Small intestine (tissue), 7 donors: Measurements from ENCODE around the gene AMIGO1. TPM values are rescaled to one million over a fixed set of nuclear protein-coding genes. Genes with fewer than 3 reads are reported as not detected.
A peak's percentile ranks its signal among the peaks of the same experiment; 100 is the strongest.
"Not testable (repeated sequence)": the region's sequence is repeated elsewhere in the genome, so short reads cannot be mapped to it uniquely, and the experiment has no call there.

Experiments
- DNase-seq, 2 donors: peaks; one replicate each; pipeline versions ENCODE4 v3.0.0 to v3.0.0-alpha.2; 2013
- FAIRE-seq: peaks from 2 replicates; lab custom pipeline; 2012; peaks lifted over from hg19 to GRCh38; lab: Jason Lieb, UNC
- H3K27ac ChIP-seq, 3 donors: one replicate each; pipeline ENCODE4 v1.5.1; 2013; ENCODE audit warnings: low read length in 2 of 3, mild to moderate bottlenecking in 2 of 3, control low read depth in 1 of 3, inconsistent platforms in 1 of 3, low read depth in 1 of 3, moderate library complexity in 1 of 3
- H3K27me3 ChIP-seq, 3 donors: one replicate each; pipeline ENCODE4 v1.6.1; 2013; ENCODE audit warnings: low read length in 3 of 3, inconsistent platforms in 1 of 3; ENCODE audit not compliant: control insufficient read depth in 3 of 3, insufficient read depth in 3 of 3
- H3K36me3 ChIP-seq, 3 donors: one replicate each; pipeline ENCODE4 v1.6.1; 2013; ENCODE audit warnings: low read length in 3 of 3, inconsistent platforms in 1 of 3, low read depth in 1 of 3, mild to moderate bottlenecking in 1 of 3, moderate library complexity in 1 of 3; ENCODE audit not compliant: control insufficient read depth in 3 of 3, insufficient read depth in 2 of 3
- H3K4me1 ChIP-seq, 3 donors: one replicate each; pipeline ENCODE4 v1.6.1; 2013; ENCODE audit warnings: low read length in 2 of 3, inconsistent platforms in 1 of 3, low read depth in 1 of 3, mild to moderate bottlenecking in 1 of 3, moderate library complexity in 1 of 3; ENCODE audit not compliant: control insufficient read depth in 3 of 3, insufficient read depth in 2 of 3
- H3K4me3 ChIP-seq, 3 donors: one replicate each; pipeline ENCODE4 v1.5.1; 2013; ENCODE audit warnings: low read length in 3 of 3, control low read depth in 1 of 3, inconsistent platforms in 1 of 3, low read depth in 1 of 3, mild to moderate bottlenecking in 1 of 3, moderate library complexity in 1 of 3
- H3K9me3 ChIP-seq, 2 donors: one replicate each; pipeline ENCODE4 v1.6.1; 2013; ENCODE audit warnings: low read depth in 1 of 2, low read length in 1 of 2; ENCODE audit not compliant: control insufficient read depth in 2 of 2, insufficient read depth in 1 of 2
- WGBS, 3 donors: extraction: QIAGEN DNeasy Blood & Tissue Kit; methylation state at CpG; one replicate each; pipeline ENCODE4 v1.1.7; 2013; 5-methylcytosine and 5-hydroxymethylcytosine counted together
- polyA plus RNA-seq, 4 donors: library from polyadenylated mRNA; stranded (reverse) in 3 of 4; unstranded in 1 of 4; fragments of 200-250 nt in 3 of 4; fragments of 120-200 nt in 1 of 4; gene quantifications; one replicate each; pipeline versions ENCODE4 v1.2.1 to v1.2.3, GENCODE V29; 2013
- donor health status: healthy with polysubstance abuse.
- donor health status: control.
- donor health status: control.
- donor health status: Bipolar disorder and iron deficiency.
- donor health status: healthy.

Gene AMIGO1
- polyA plus RNA-seq, 4 donors, result 1.3 to 2.9 (median 2.2) TPM

DNA sequence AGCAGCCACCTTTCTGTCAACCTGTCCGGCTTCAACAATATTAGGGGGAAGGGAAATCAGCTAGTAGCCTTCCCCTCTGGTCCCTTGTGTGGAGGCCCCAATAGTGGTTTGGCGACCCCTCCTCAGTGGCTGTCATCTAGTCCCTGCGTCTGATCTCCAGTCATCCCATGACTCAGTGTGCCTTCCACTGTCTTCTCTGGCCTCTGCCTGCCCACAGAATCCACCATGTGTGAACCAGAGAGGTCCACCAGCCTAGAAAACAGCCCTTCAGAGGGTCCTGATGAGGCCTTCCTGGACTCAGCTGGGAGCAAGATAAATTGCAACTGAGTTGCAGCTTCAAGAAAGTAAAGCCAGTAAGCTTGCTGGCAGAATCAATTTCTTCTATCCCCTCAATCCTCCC, 29.6 kb downstream of the AMIGO1 start:
- Histone ChIP-seq H3K4me1 (peaks cover 0 to 7% (median 5%) of the 10 kb centered on the region in 3 donors), H3K9me3 (no peaks in the 10 kb centered on the region), H3K27ac (no peak overlapping the region), H3K27me3 (peaks cover 0 to 62% (median 0%) of the 10 kb centered on the region in 3 donors), H3K36me3 (no peaks in the 10 kb centered on the region), H3K4me3 (no peak overlapping the region)
- FAIRE-seq, result no peak
- WGBS, 3 donors, result 81 to 86% (median 85%) methylated on average over 3 of the region's 3 CpGs
- DNase-seq, result no peak

DNA sequence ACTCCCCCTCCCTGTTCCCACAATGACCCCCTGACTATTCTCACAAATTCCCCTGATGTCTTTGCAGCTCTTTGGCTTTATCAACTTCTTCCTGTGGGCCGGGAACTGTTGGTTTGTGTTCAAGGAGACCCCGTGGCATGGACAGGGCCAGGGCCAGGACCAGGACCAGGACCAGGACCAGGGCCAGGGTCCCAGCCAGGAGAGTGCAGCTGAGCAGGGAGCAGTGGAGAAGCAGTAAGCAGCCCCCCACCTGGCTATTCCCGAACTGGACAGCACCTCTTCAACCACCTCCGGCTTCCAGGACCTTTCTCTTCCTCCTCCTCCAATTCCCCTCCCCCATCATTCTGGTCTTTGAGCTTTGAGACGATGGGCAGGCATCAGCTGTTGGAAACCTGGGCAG, 30.2 kb downstream of the AMIGO1 start:
- no peaks in the 10 kb centered on the region for H3K9me3 ChIP-seq
- no peak for DNase-seq
- no peak for FAIRE-seq
- H3K4me3 ChIP-seq, result no peak overlapping the region
- peaks cover 0 to 65% (median 0%) of the 10 kb centered on the region in 3 donors for H3K27me3 ChIP-seq
- peaks cover 0 to 7% (median 0%) of the 10 kb centered on the region in 3 donors for H3K4me1 ChIP-seq
- H3K27ac ChIP-seq, result no peak overlapping the region
- no peaks in the 10 kb centered on the region for H3K36me3 ChIP-seq
- WGBS, 3 donors, result 53 to 67% (median 62%) methylated on average over 5 of the region's 5 CpGs

DNA sequence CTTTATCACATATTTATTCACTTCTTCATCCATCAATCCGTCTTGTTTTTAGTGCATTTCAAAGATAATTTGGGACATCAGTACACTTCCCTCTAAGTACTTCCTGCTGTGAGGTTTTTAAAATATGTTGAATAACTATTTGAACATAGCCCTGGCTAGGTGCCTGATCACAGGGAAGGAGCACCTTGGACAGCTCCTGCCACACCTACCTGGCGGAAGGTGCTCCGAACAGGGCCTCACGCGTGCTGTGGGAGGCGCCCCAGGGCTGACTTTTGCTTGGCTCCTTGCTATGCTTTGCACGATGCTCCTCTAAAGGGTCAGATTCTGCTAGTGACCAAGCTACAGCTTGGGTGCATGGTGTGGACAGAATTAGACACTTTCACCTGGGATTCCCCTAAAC, 30.7 kb downstream of the AMIGO1 start:
- DNase-seq (peak; percentile 44 to 72), FAIRE-seq (no peak)
- WGBS, 3 donors, result 4 to 14% (median 5%) methylated on average over 7 of the region's 7 CpGs
- H3K4me1 ChIP-seq, result peaks cover 0 to 7% (median 0%) of the 10 kb centered on the region in 3 donors
- H3K27me3 ChIP-seq, result peaks cover 0 to 65% (median 0%) of the 10 kb centered on the region in 3 donors
- no peaks in the 10 kb centered on the region for H3K9me3 ChIP-seq
- no peaks in the 10 kb centered on the region for H3K36me3 ChIP-seq
- no peak overlapping the region for H3K4me3 ChIP-seq
- no peak overlapping the region for H3K27ac ChIP-seq

DNA sequence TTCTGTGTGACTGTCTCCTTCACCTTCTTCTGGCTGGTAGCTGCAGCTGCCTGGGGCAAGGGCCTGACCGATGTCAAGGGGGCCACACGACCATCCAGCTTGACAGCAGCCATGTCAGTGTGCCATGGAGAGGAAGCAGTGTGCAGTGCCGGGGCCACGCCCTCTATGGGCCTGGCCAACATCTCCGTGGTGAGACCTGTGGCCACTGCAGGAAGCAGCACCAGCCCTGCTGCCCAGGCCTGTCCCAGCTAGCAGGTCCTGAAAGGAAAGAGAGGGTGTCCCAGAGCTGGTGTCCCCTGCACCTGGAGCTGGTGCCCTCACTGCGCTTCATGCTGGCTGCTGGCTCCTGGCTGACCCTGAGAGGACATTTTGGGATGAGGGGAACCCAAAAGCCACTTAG, 31.7 kb downstream of the AMIGO1 start:
- Histone ChIP-seq H3K27ac (no peak overlapping the region), H3K36me3 (no peaks in the 10 kb centered on the region), H3K9me3 (no peaks in the 10 kb centered on the region), H3K4me1 (peaks cover 0 to under 1% (median 0%) of the 10 kb centered on the region in 3 donors), H3K27me3 (peaks cover 0 to 68% (median 2%) of the 10 kb centered on the region in 3 donors), H3K4me3 (no peak overlapping the region)
- FAIRE-seq, result no peak
- WGBS, 3 donors, result 64 to 65% (median 65%) methylated on average over 6 of the region's 6 CpGs
- no peak for DNase-seq

DNA sequence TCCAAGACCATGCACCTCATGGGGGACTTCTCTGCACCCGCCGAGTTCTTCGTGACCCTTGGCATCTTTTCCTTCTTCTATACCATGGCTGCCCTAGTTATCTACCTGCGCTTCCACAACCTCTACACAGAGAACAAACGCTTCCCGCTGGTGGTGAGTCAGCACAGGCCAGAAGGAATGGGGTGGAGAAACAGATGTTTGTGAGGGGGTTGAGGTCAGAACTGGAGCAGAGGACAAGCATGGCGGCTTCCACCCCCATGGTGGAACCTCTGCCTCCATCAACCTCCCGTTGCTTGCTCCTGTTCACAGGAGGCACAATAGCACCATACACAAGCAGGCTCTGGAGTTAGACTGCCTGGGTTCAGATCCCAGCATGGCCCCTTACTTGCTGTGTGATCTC, 32.7 kb downstream of the AMIGO1 start:
- DNase-seq (no peak), FAIRE-seq (no peak)
- 87 to 89% (median 88%) methylated on average over 8 of the region's 8 CpGs for WGBS, 3 donors
- H3K4me3 ChIP-seq, result no peak overlapping the region
- no peaks in the 10 kb centered on the region for H3K36me3 ChIP-seq
- no peaks in the 10 kb centered on the region for H3K9me3 ChIP-seq
- no peaks in the 10 kb centered on the region for H3K4me1 ChIP-seq
- no peak overlapping the region for H3K27ac ChIP-seq
- H3K27me3 ChIP-seq, result peaks cover 0 to 68% (median 2%) of the 10 kb centered on the region in 3 donors

DNA sequence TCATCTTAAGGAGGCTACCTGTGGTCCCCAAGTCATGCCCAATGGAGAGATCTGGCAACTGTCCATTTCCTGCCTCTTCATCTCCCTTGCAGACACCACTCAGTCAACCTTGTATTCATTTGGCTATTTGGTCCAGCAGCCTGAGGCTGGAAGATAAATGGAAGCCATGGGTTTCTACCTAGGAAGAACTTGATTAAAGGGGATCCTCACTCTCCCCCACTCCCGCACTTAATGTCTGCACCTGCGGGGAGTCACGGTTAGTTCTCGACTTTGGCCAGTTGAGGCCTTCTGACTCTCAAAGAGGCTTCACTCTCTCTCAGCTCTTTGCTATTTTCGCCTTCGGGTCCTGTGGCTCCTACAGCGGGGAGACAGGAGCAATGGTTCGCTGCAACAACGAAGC, 34.3 kb downstream of the AMIGO1 start:
- DNase-seq, result no peak
- no peaks in the 10 kb centered on the region for H3K9me3 ChIP-seq
- peaks cover 0 to 64% (median 5%) of the 10 kb centered on the region in 3 donors for H3K27me3 ChIP-seq
- H3K4me3 ChIP-seq, result no peak overlapping the region
- no peak overlapping the region for H3K27ac ChIP-seq
- H3K4me1 ChIP-seq, result no peaks in the 10 kb centered on the region
- H3K36me3 ChIP-seq, result no peaks in the 10 kb centered on the region
- WGBS, 3 donors, result 81 to 87% (median 84%) methylated on average over 9 of the region's 9 CpGs
- no peak for FAIRE-seq

DNA sequence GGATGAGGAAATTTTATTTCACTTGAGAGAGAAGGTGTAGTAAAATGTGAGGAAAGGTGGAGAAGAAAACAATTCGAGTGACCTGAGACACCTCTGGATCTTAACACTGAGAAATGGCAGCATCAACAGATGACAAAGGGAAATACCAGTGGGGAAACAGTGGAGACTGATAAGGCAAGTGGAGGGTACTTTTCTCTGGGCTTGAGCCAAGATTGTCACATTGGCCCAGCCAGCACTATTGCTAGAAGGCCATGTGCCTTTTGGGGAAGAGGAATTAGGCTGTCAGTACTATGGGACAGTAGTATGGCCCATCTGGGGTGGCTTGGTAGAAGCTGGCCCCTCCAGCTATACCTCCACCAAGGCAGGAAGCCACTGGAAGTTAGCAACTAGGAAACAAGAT, 34.8 kb downstream of the AMIGO1 start:
- H3K27me3 ChIP-seq, result peaks cover 0 to 68% (median 5%) of the 10 kb centered on the region in 3 donors
- FAIRE-seq (no peak), DNase-seq (no peak)
- no peak overlapping the region for H3K4me3 ChIP-seq
- H3K36me3 ChIP-seq, result no peaks in the 10 kb centered on the region
- H3K9me3 ChIP-seq, result no peaks in the 10 kb centered on the region
- no peak overlapping the region for H3K27ac ChIP-seq
- H3K4me1 ChIP-seq, result no peaks in the 10 kb centered on the region
- 60 to 77% (median 70%) methylated on average over 1 of the region's 1 CpG for WGBS, 3 donors

DNA sequence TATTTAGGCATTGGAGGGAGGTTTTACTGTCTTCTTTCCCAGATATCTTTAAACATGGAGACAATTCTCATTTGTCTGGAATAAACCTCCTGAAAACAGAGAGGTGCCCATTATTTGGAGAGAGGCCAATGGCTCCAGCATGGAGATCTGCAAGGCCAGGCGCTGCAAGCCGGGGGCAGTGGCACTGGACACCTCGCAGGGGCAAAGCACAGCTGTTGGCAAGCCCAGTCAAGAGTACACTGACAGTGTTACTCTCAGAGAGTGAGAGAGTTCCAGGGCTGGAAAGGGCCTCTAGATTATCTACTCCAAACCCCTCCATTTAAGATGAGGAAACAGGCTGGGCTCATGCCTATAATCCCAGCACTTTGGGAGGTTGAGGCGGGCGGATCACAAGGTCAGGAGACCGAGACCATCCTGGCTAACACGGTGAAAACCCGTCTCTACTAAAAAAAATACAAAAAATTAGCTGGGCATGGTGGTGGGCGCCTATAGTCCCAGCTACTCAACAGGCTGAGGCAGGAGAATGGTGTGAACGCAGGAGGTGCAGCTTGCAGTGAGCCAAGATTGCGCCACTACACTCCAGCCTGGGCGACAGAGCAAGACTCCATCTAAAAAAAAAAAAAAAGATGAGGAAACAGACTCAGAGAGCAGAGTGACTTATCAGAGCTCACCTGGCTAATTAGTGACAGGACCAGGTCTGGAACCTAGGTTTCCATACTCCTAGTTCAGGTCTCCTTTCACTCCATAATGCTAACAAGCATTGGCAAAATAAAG, 36.1 kb downstream of the AMIGO1 start:
- DNase-seq, FAIRE-seq, H3K27ac ChIP-seq, H3K4me1 ChIP-seq, H3K4me3 ChIP-seq, H3K9me3 ChIP-seq, H3K36me3 ChIP-seq: not testable (repeated sequence)
- 59 to 84% (median 66%) methylated on average over 12 of the region's 12 CpGs for WGBS, 3 donors
- peaks cover 0 to 67% (median 5%) of the 10 kb centered on the region in 3 donors for H3K27me3 ChIP-seq
